ENCODE results near the gene RAB24.

GRCh38 chr5:177311392-177311722 is 7.8 kb upstream of the RAB24 start:
- TF ChIP-seq ARNTL (CRISPR knock-in tag; IDR thresholded peaks at IDR 0.05; ENCODE audit: borderline replicate concordance, low read depth) (no peak), ZNF565 (CRISPR knock-in tag; conservative IDR thresholded peaks at IDR 0.05; ENCODE audit: low read depth) (no peak), ISL1 (CRISPR knock-in tag; IDR thresholded peaks at IDR 0.05) (no peak), PPARA (CRISPR knock-in tag; IDR thresholded peaks at IDR 0.05; ENCODE audit: borderline replicate concordance) (no peak), ZFP3 (CRISPR knock-in tag; IDR thresholded peaks at IDR 0.05) (no peak), CSDC2 (CRISPR knock-in tag; IDR thresholded peaks at IDR 0.05) (no peak), TOX (CRISPR knock-in tag; IDR thresholded peaks at IDR 0.05; ENCODE audit: borderline replicate concordance) (no peak), OSR1 (CRISPR knock-in tag; IDR thresholded peaks at IDR 0.05) (no peak), ZFP30 (CRISPR knock-in tag; IDR thresholded peaks at IDR 0.05) (no peak), ZNF8 (CRISPR knock-in tag; IDR thresholded peaks at IDR 0.05) (no peak), RARB (CRISPR knock-in tag; IDR thresholded peaks at IDR 0.05) (no peak)
- TF ChIP-seq, protein P1, sequence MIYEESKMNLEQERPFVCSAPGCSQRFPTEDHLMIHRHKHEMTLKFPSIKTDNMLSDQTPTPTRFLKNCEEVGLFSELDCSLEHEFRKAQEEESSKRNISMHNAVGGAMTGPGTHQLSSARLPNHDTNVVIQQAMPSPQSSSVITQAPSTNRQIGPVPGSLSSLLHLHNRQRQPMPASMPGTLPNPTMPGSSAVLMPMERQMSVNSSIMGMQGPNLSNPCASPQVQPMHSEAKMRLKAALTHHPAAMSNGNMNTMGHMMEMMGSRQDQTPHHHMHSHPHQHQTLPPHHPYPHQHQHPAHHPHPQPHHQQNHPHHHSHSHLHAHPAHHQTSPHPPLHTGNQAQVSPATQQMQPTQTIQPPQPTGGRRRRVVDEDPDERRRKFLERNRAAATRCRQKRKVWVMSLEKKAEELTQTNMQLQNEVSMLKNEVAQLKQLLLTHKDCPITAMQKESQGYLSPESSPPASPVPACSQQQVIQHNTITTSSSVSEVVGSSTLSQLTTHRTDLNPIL (CRISPR knock-in tag; IDR thresholded peaks at IDR 0.05; ENCODE audit: low read depth), result no peak

Data from SK-N-SH treated with all-trans-retinoic acid at 6 μM for 48 hours (cell line).